ENCODE data around the gene ZNF627.

ZNF627 gene

DNA sequence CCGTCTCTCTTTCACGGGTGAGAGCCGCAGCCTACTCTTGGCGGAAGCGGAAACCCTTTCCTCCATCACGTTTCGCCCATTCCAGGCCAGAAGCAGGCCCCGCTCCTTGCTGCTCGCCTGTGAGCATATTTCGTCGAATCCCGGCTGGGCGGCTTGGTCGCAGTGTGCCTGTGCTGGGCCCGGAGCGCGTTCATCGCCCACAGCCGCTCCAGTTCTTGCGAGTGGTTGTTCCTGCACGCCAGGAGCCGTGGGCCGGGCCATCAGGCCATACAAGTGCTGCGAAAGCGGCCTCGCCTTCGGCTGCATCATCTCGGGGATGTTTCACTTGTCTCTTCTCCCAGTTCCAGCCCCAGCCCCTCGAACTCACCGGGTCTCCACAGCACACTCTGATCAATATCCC, 65.0 kb downstream of the ZNF627 start:
- Histone ChIP-seq H3K9me3 (ENCODE audit: control insufficient read depth, insufficient read depth, low read length) (no peaks in the 10 kb centered on the region), H3K9ac (ENCODE audit: low read depth, low read length) (no peak overlapping the region), H3K36me3 (ENCODE audit: insufficient read depth, low read length) (no peaks in the 10 kb centered on the region), H3K4me1 (ENCODE audit: insufficient read depth, low read length) (no peaks in the 10 kb centered on the region)

DNA sequence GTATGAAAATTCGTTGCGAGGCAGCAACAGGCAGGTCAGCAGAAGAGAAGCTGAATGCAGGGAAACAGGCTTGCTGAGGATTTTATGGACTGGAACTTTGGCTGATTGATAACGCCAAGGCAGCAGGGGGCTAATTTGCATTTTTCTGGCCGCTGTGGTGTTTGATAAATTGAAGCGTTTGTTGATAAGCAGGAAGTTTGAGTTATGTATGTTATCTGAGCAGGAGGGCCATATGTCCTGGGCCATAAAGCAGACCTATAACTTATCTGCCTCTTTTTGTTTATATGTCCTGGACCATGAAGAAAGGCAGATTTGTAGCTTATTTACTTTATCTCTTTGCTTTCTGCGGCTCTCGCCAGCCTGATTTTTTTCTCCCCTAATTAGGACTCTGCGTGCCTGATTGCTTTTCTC, 65.9 kb downstream of the ZNF627 start:
- H3K9me3 ChIP-seq (ENCODE audit: control insufficient read depth, insufficient read depth, low read length), result no peaks in the 10 kb centered on the region
- no peak overlapping the region for H3K9ac ChIP-seq (ENCODE audit: low read depth, low read length)
- no peaks in the 10 kb centered on the region for H3K36me3 ChIP-seq (ENCODE audit: insufficient read depth, low read length)
- H3K4me1 ChIP-seq (ENCODE audit: insufficient read depth, low read length), result no peaks in the 10 kb centered on the region
